H9 (cell line): ENCODE data around the gene SET. TPM values are rescaled to one million over a fixed set of nuclear protein-coding genes. Genes with fewer than 3 reads are reported as not detected.

ENCODE experiments used
- DNase-seq: peaks from one replicate; pipeline ENCODE4 v3.0.0-alpha.2; 2017
- H2AFZ ChIP-seq: one replicate; pipeline ENCODE4 v1.6.1; 2013; ENCODE audit warnings: mild to moderate bottlenecking, low read length, control low read depth, moderate library complexity
- H2AK5ac ChIP-seq: 2 replicates; pipeline ENCODE4 v1.6.1; 2013; ENCODE audit warnings: low read length, control low read depth, mixed read lengths; ENCODE audit not compliant: insufficient read length
- H2BK120ac ChIP-seq: one replicate; pipeline ENCODE4 v1.6.1; 2013; ENCODE audit warnings: low read depth, mild to moderate bottlenecking, low read length, control low read depth, inconsistent platforms; ENCODE audit not compliant: poor library complexity, severe bottlenecking
- H2BK12ac ChIP-seq: 2 replicates; pipeline ENCODE4 v1.6.1; 2013; ENCODE audit warnings: low read length, control low read depth, mixed read lengths, low read depth; ENCODE audit not compliant: insufficient read length
- H2BK15ac ChIP-seq: 2 replicates; pipeline ENCODE4 v1.6.1; 2013; ENCODE audit warnings: low read depth, low read length, control low read depth
- H2BK20ac ChIP-seq: one replicate; pipeline ENCODE4 v1.6.1; 2013; ENCODE audit warnings: low read depth, mild to moderate bottlenecking, low read length, control low read depth, inconsistent platforms; ENCODE audit not compliant: poor library complexity, severe bottlenecking
- H2BK5ac ChIP-seq: 2 replicates; pipeline ENCODE4 v1.6.1; 2013; ENCODE audit warnings: low read length, control low read depth, mixed read lengths; ENCODE audit not compliant: insufficient read length
- H3K14ac ChIP-seq: 2 replicates; pipeline ENCODE4 v1.6.1; 2013; ENCODE audit warnings: low read length, control low read depth; ENCODE audit not compliant: insufficient read depth
- H3K18ac ChIP-seq: 2 replicates; pipeline ENCODE4 v1.6.1; 2013; ENCODE audit warnings: low read depth, mild to moderate bottlenecking, mixed read lengths, low read length, control low read depth; ENCODE audit not compliant: insufficient read length
- H3K23ac ChIP-seq: 2 replicates; pipeline ENCODE4 v1.6.1; 2013; ENCODE audit warnings: low read length, control low read depth, mixed read lengths, low read depth; ENCODE audit not compliant: insufficient read length
- H3K23me2 ChIP-seq: 2 replicates; pipeline ENCODE4 v1.6.1; 2013; ENCODE audit warnings: low read depth, mild to moderate bottlenecking, mixed read lengths, low read length, control low read depth; ENCODE audit not compliant: insufficient read length, poor library complexity, severe bottlenecking
- H3K27ac ChIP-seq: 2 replicates; pipeline ENCODE4 v1.5.1; 2013; ENCODE audit warnings: low read length, control low read depth, mixed read lengths, low read depth; ENCODE audit not compliant: insufficient read length
- H3K27me3 ChIP-seq: 2 replicates; pipeline ENCODE4 v1.6.1; 2013; ENCODE audit warnings: low read length, control low read depth, inconsistent platforms; ENCODE audit not compliant: insufficient read depth
- H3K4ac ChIP-seq: 2 replicates; pipeline ENCODE4 v1.6.1; 2013; ENCODE audit warnings: low read depth, mild to moderate bottlenecking, control low read depth, inconsistent platforms, low read length, moderate library complexity
- H3K4me1 ChIP-seq: 2 replicates; pipeline ENCODE4 v1.6.1; 2013; ENCODE audit warnings: low read length, control low read depth, inconsistent platforms; ENCODE audit not compliant: insufficient read depth
- H3K4me2 ChIP-seq: 2 replicates; pipeline ENCODE4 v1.6.1; 2013; ENCODE audit warnings: low read length, control low read depth, mixed read lengths; ENCODE audit not compliant: insufficient read length, insufficient read depth
- H3K56ac ChIP-seq: 2 replicates; pipeline ENCODE4 v1.6.1; 2013; ENCODE audit warnings: low read depth, mild to moderate bottlenecking, mixed read lengths, low read length, control low read depth; ENCODE audit not compliant: insufficient read length
- H3K79me1 ChIP-seq: 2 replicates; pipeline ENCODE4 v1.6.1; 2013; ENCODE audit warnings: low read depth, mild to moderate bottlenecking, moderate library complexity, low read length, control low read depth, inconsistent platforms; ENCODE audit not compliant: insufficient read depth, poor library complexity, severe bottlenecking
- H3K79me2 ChIP-seq: 2 replicates; pipeline ENCODE4 v1.6.1; 2013; ENCODE audit warnings: low read length, control low read depth, inconsistent platforms; ENCODE audit not compliant: insufficient read depth
- H3K9ac ChIP-seq: 2 replicates; pipeline ENCODE4 v1.6.1; 2013; ENCODE audit warnings: low read length, control low read depth, mixed read lengths; ENCODE audit not compliant: insufficient read length; ENCODE audit errors: extremely low read depth
- H3K9me3 ChIP-seq: one replicate; pipeline ENCODE4 v1.6.1; 2013; ENCODE audit warnings: low read depth, low read length, inconsistent platforms; ENCODE audit not compliant: control insufficient read depth
- H3T11ph ChIP-seq: one replicate; pipeline ENCODE4 v1.6.1; 2013; ENCODE audit warnings: mild to moderate bottlenecking, low read length, control low read depth, inconsistent platforms
- H4K20me1 ChIP-seq: one replicate; pipeline ENCODE4 v1.6.1; 2013; ENCODE audit not compliant: control insufficient read depth, insufficient read length, insufficient read depth
- H4K5ac ChIP-seq: 2 replicates; pipeline ENCODE4 v1.6.1; 2013; ENCODE audit warnings: low read depth, mild to moderate bottlenecking, mixed read lengths, low read length, control low read depth; ENCODE audit not compliant: insufficient read length
- H4K8ac ChIP-seq: replicated peaks from 2 replicates; pipeline ENCODE4 v1.6.1; 2013; ENCODE audit warnings: low read length, control low read depth, mixed read lengths, low read depth; ENCODE audit not compliant: insufficient read length
- H4K91ac ChIP-seq: 2 replicates; pipeline ENCODE4 v1.6.1; 2013; ENCODE audit warnings: low read depth, mild to moderate bottlenecking, moderate library complexity, mixed read lengths, low read length, control low read depth; ENCODE audit not compliant: insufficient read length
- H3K27ac Mint-ChIP-seq, 3 experiments: 2 replicates in 2 of 3; 3 replicates in 1 of 3; pipeline ENCODE4 v1.8.0; 2020 to 2021; ENCODE audit warnings: mixed read lengths in 3 of 3, mild to moderate bottlenecking in 1 of 3, moderate library complexity in 1 of 3
- H3K27me3 Mint-ChIP-seq: 2 replicates; pipeline ENCODE4 v1.8.0; 2021; ENCODE audit warnings: low read depth, mild to moderate bottlenecking, moderate library complexity, mixed read lengths
- H3K36me3 Mint-ChIP-seq, 3 experiments: 2 replicates in 2 of 3; 3 replicates in 1 of 3; pipeline ENCODE4 v1.8.0; 2020 to 2021; ENCODE audit warnings: low read depth in 3 of 3, mixed read lengths in 3 of 3; ENCODE audit not compliant: insufficient read depth in 1 of 3
- H3K4me1 Mint-ChIP-seq, 2 experiments: 2 replicates each; pipeline ENCODE4 v1.8.0; 2020; ENCODE audit warnings: mixed read lengths in 2 of 2
- H3K4me3 Mint-ChIP-seq, 2 experiments: 2 replicates in 1 of 2; 3 replicates in 1 of 2; pipeline ENCODE4 v1.8.0; 2020 to 2021; ENCODE audit warnings: mild to moderate bottlenecking in 2 of 2, mixed read lengths in 2 of 2, moderate library complexity in 1 of 2
- H3K9me3 Mint-ChIP-seq, 2 experiments: 2 replicates in 1 of 2; 3 replicates in 1 of 2; pipeline ENCODE4 v1.8.0; 2020; ENCODE audit warnings: mild to moderate bottlenecking in 2 of 2, mixed read lengths in 2 of 2, moderate library complexity in 1 of 2
- WGBS: extraction: QIAGEN DNeasy Blood & Tissue Kit; methylation state at CpG from one replicate; pipeline ENCODE4 v1.1.7; 2013; ENCODE audit warnings: missing lambda C conversion rate, low lambda C conversion rate, mixed read lengths; ENCODE audit not compliant: insufficient read length; ENCODE audit errors: extremely low coverage; 5-methylcytosine and 5-hydroxymethylcytosine counted together
- total RNA-seq: library from RNA; stranded (reverse); gene quantifications from 2 replicates; pipeline ENCODE4 v1.2.1, GENCODE V29; 2021
- TF ChIP-seq, protein P1 (sequence below): fragments of 200-600 bp; sonication (generic); conservative IDR thresholded peaks from 3 replicates; pipeline ENCODE4 v1.8.0; 2021; ENCODE audit warnings: antibody characterized with exemption, mild to moderate bottlenecking

Gene SET
- total RNA-seq, 1 experiment from 2014 or later, result 1,148 TPM

DNA sequence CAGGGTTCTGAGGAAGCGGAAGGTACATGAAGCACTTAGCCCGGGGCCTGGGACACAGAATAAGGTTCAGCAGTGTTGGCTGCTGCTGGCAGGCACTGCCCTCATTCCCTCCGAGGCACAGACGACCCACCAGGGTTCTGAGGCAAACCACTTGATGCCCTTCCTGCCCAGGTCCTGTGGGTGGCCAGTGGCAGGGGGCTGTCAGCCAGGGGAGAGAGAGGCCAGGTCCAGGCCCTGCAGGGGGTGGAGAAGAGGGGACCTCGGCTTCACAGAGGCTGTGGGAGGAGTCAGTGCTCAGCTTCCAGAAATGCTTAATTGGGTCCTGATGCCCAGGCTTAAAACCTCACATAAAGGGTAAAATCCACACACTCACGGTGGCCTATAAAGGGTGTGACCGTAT, 39.3 kb downstream of the SET start:
- Histone ChIP-seq H3K23me2 (peaks cover 4% of the 10 kb centered on the region), H2BK120ac (no peak overlapping the region), H3K79me1 (no peaks in the 10 kb centered on the region), H3K79me2 (no peaks in the 10 kb centered on the region), H4K91ac (no peak overlapping the region), H2AK5ac (no peak overlapping the region), H3K9ac (no peak overlapping the region), H2BK5ac (no peak overlapping the region), H3K27me3 (no peaks in the 10 kb centered on the region), H3K27ac (no peak overlapping the region), H3K14ac (no peak overlapping the region), H3K4ac (no peak overlapping the region), H3K4me2 (no peak overlapping the region), H2BK12ac (no peak overlapping the region), H3K18ac (no peak overlapping the region), H2BK15ac (no peak overlapping the region), H4K8ac (no peak overlapping the region), H4K20me1 (no peaks in the 10 kb centered on the region), H3T11ph (no peak overlapping the region), H4K5ac (no peak overlapping the region), H3K56ac (no peak overlapping the region), H3K23ac (no peak overlapping the region), H2BK20ac (no peak overlapping the region), H2AFZ (no peak overlapping the region), H3K4me1 (no peaks in the 10 kb centered on the region; the same call in 1 of the 2 replicates), H3K9me3 (no peaks in the 10 kb centered on the region)
- WGBS, result no CpG with 5 or more reads among the region's 7 CpGs
- H3K9me3 Mint-ChIP-seq, result no peaks in the 10 kb centered on the region; a peak in 1 of 5 replicates
- H3K27ac Mint-ChIP-seq, result no peak overlapping the region
- no peaks in the 10 kb centered on the region; the same call in none of the 2 replicates for H3K27me3 Mint-ChIP-seq
- DNase-seq, result no peak
- H3K4me3 Mint-ChIP-seq, result no peak overlapping the region
- H3K4me1 Mint-ChIP-seq, result peaks cover 15 to 18% of the 10 kb centered on the region in 2 experiments
- TF ChIP-seq, protein P1, sequence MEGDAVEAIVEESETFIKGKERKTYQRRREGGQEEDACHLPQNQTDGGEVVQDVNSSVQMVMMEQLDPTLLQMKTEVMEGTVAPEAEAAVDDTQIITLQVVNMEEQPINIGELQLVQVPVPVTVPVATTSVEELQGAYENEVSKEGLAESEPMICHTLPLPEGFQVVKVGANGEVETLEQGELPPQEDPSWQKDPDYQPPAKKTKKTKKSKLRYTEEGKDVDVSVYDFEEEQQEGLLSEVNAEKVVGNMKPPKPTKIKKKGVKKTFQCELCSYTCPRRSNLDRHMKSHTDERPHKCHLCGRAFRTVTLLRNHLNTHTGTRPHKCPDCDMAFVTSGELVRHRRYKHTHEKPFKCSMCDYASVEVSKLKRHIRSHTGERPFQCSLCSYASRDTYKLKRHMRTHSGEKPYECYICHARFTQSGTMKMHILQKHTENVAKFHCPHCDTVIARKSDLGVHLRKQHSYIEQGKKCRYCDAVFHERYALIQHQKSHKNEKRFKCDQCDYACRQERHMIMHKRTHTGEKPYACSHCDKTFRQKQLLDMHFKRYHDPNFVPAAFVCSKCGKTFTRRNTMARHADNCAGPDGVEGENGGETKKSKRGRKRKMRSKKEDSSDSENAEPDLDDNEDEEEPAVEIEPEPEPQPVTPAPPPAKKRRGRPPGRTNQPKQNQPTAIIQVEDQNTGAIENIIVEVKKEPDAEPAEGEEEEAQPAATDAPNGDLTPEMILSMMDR, result no peak
- H3K36me3 Mint-ChIP-seq, result peaks cover 0 to 10% (median 4%) of the 10 kb centered on the region in 3 experiments; a peak in 1 of 7 replicates
